Left lobe of liver (tissue), 2 donors: ENCODE results near the gene KSR1. TPM values are rescaled to one million over a fixed set of nuclear protein-coding genes. Genes with fewer than 3 reads are reported as not detected.
"Not testable (repeated sequence)": the region's sequence is repeated elsewhere in the genome, so short reads cannot be mapped to it uniquely, and the experiment has no call there.

Source experiments
- ATAC-seq: fragments of 200-7000 bp; cut with Tn5 transposase; one replicate; pipeline ENCODE4 v1.9.1; 2020; ENCODE audit warnings: mild to moderate bottlenecking, moderate library complexity
- DNase-seq: peaks from one replicate; pipeline ENCODE4 v3.0.0-alpha.2; 2020; ENCODE audit warnings: low spot score
- total RNA-seq: library from RNA; stranded (reverse); gene quantifications from one replicate; pipeline ENCODE4 v1.2.1, GENCODE V29; 2021
- donor health status: DM: no; HTN: no; CAD: no; lungs with moderate emphysema.
- donor health status: DM: no; HTN: yes; CAD: no.

KSR1 gene
- total RNA-seq, 1 donor from 2014 or later: 11.4 TPM

- no peak for ATAC-seq
- DNase-seq: no peak
These were observed 4.3 kb upstream of the KSR1 start for GRCh38 chr17:27451906-27452305.

GRCh38 chr17:27452828-27453227, 3.4 kb upstream of the KSR1 start:
- no peak for ATAC-seq
- DNase-seq: no peak

GRCh38 chr17:27453471-27453870, 2.8 kb upstream of the KSR1 start:
- ATAC-seq: no peak
- DNase-seq: no peak

- DNase-seq: no peak
- no peak for ATAC-seq
These were observed 2.2 kb upstream of the KSR1 start for GRCh38 chr17:27454089-27454488.

GRCh38 chr17:27455236-27455913, 873 bp upstream of the KSR1 start:
- ATAC-seq: no peak
- no peak for DNase-seq

GRCh38 chr17:27456681-27457359, 572 bp downstream of the KSR1 start:
- no peak for ATAC-seq

GRCh38 chr17:27457360-27457715, 1.1 kb downstream of the KSR1 start:
- no peak for ATAC-seq
- no peak for DNase-seq

More at GRCh38 chr17:27456681-27457359, 572 bp downstream of the KSR1 start:
- no peak for DNase-seq

- no peak for ATAC-seq
- DNase-seq: no peak
These were observed 1.7 kb downstream of the KSR1 start for GRCh38 chr17:27457731-27458523.

- ATAC-seq: no peak
- DNase-seq: no peak
These were observed 2.3 kb downstream of the KSR1 start for GRCh38 chr17:27458524-27458908.

- no peak for DNase-seq
These were observed 3.2 kb downstream of the KSR1 start for GRCh38 chr17:27459433-27459832.

GRCh38 chr17:27460196-27460725, 4.0 kb downstream of the KSR1 start:
- peak; percentile 71 for ATAC-seq
- peak; percentile 75 for DNase-seq

More at GRCh38 chr17:27459433-27459832, 3.2 kb downstream of the KSR1 start:
- ATAC-seq: peak; percentile 15

- ATAC-seq (no peak), DNase-seq (no peak)
These were observed 5.1 kb downstream of the KSR1 start for GRCh38 chr17:27461192-27461859.

GRCh38 chr17:27462149-27462548, 5.9 kb downstream of the KSR1 start:
- ATAC-seq (no peak), DNase-seq (no peak)

- no peak for DNase-seq
- ATAC-seq: no peak
These were observed 6.5 kb downstream of the KSR1 start for GRCh38 chr17:27462714-27463113.

GRCh38 chr17:27463235-27463677, 7.0 kb downstream of the KSR1 start:
- ATAC-seq (peak; percentile 31), DNase-seq (no peak)

- not testable (repeated sequence) for ATAC-seq, DNase-seq
These were observed 7.8 kb downstream of the KSR1 start for GRCh38 chr17:27464019-27464418.

GRCh38 chr17:27464431-27464830, 8.2 kb downstream of the KSR1 start:
- ATAC-seq: no peak

GRCh38 chr17:27465875-27466274, 9.6 kb downstream of the KSR1 start:
- ATAC-seq, DNase-seq: not testable (repeated sequence)

More at GRCh38 chr17:27464431-27464830, 8.2 kb downstream of the KSR1 start:
- DNase-seq: no peak

GRCh38 chr17:27466376-27466742, 10.1 kb downstream of the KSR1 start:
- DNase-seq (no peak), ATAC-seq (no peak)

- peak; percentile 31 for ATAC-seq
- DNase-seq: no peak
These were observed 10.6 kb downstream of the KSR1 start for GRCh38 chr17:27466743-27467375.
